Keratinocyte (primary cell): ENCODE measurements around the gene LAD1. TPM values are rescaled to one million over a fixed set of nuclear protein-coding genes. Genes with fewer than 3 reads are reported as not detected.

Experiments used
- DNase-seq: peaks from one replicate; pipeline ENCODE4 v3.0.0-alpha.2; 2011; ENCODE audit warnings: low read depth, missing footprints, low spot score
- FAIRE-seq: peaks from 2 replicates; lab custom pipeline; 2011; peaks lifted over from hg19 to GRCh38; lab: Jason Lieb, UNC
- H2AFZ ChIP-seq: 2 replicates; pipeline ENCODE4 v1.6.0; 2012; ENCODE audit warnings: low read length, control low read depth, inconsistent platforms; ENCODE audit not compliant: control insufficient read depth
- H3K27ac ChIP-seq: 2 replicates; pipeline ENCODE4 v1.5.1; 2011; ENCODE audit warnings: low read length; ENCODE audit not compliant: control insufficient read depth, insufficient read depth
- H3K27me3 ChIP-seq: 3 replicates; pipeline ENCODE4 v1.6.0; 2011; ENCODE audit warnings: low read length; ENCODE audit not compliant: control insufficient read depth, insufficient read depth; ENCODE audit errors: extremely low read depth
- H3K36me3 ChIP-seq, 2 experiments: 2 replicates in 1 of 2; 3 replicates in 1 of 2; pipeline ENCODE4 v1.5.1; 2011; ENCODE audit warnings: low read length in 2 of 2, mild to moderate bottlenecking in 1 of 2; ENCODE audit not compliant: control insufficient read depth in 2 of 2, insufficient read depth in 2 of 2; ENCODE audit errors: extremely low read depth in 1 of 2
- H3K4me1 ChIP-seq: 3 replicates; pipeline ENCODE4 v1.5.1; 2011; ENCODE audit warnings: low read length; ENCODE audit not compliant: control insufficient read depth, insufficient read depth; ENCODE audit errors: extremely low read depth
- H3K4me2 ChIP-seq: 3 replicates; pipeline ENCODE4 v1.6.0; 2011; ENCODE audit warnings: low read depth, low read length; ENCODE audit not compliant: control insufficient read depth, insufficient read depth; ENCODE audit errors: extremely low read depth
- H3K4me3 ChIP-seq, 3 experiments: fragments of 200-600 bp in 1 of 3; sonication (generic) in 1 of 3; 2 replicates in 2 of 3; 3 replicates in 1 of 3; pipeline ENCODE4 v1.5.1; 2011 to 2016; ENCODE audit warnings: low read length in 3 of 3, mild to moderate bottlenecking in 3 of 3, control low read depth in 2 of 3, inconsistent platforms in 1 of 3, low read depth in 1 of 3, mixed read lengths in 1 of 3, mixed run types in 1 of 3, moderate library complexity in 1 of 3; ENCODE audit not compliant: control insufficient read depth in 2 of 3, insufficient read depth in 2 of 3; ENCODE audit errors: extremely low read depth in 1 of 3
- H3K79me2 ChIP-seq: 2 replicates; pipeline ENCODE4 v1.6.0; 2012; ENCODE audit warnings: low read length; ENCODE audit not compliant: control insufficient read depth, insufficient read depth
- H3K9ac ChIP-seq: 3 replicates; pipeline ENCODE4 v1.6.0; 2011; ENCODE audit warnings: low read length; ENCODE audit not compliant: control insufficient read depth, insufficient read depth; ENCODE audit errors: extremely low read depth
- H3K9me1 ChIP-seq: 3 replicates; pipeline ENCODE4 v1.6.0; 2011; ENCODE audit warnings: low read length; ENCODE audit not compliant: control insufficient read depth, insufficient read depth; ENCODE audit errors: extremely low read depth
- H3K9me3 ChIP-seq: 2 replicates; pipeline ENCODE4 v1.5.1; 2012; ENCODE audit warnings: low read depth, low read length; ENCODE audit not compliant: control insufficient read depth
- H4K20me1 ChIP-seq: 3 replicates; pipeline ENCODE4 v1.6.0; 2011; ENCODE audit warnings: low read length; ENCODE audit not compliant: control insufficient read depth, insufficient read depth; ENCODE audit errors: extremely low read depth
- EZH2 ChIP-seq: IDR thresholded peaks from one replicate; pipeline ENCODE4 v1.6.1; 2012; ENCODE audit warnings: inconsistent platforms, mild to moderate bottlenecking, low read length, moderate library complexity
- dilution Hi-C: fragments of 300-500 bp; cut with MboI; formaldehyde crosslinking; loops from one replicate; pipeline ENCODE4 v1.7.0; 2020; ENCODE audit warnings: low sequenced_read_pairs; ENCODE audit not compliant: extremely low pct_ligation_motif_present
- polyA plus RNA-seq, 5 experiments: library from polyadenylated mRNA; depleted of rRNA in 3 of 5; stranded (reverse) in 3 of 5; stranded (forward) in 1 of 5; unstranded in 1 of 5; fragments of >200 nt; gene quantifications; 1 replicate in 1 of 5; 2 replicates in 3 of 5; 3 replicates in 1 of 5; pipeline versions ENCODE4 v1.2.1 to v1.2.3, GENCODE V29; 2011 to 2012; ENCODE audit warnings: missing spikeins in 2 of 5, low read depth in 1 of 5, low replicate concordance in 1 of 5
- TF ChIP-seq, protein P1 (sequence below), 3 experiments: IDR thresholded peaks in 1 of 3; conservative IDR thresholded peaks in 1 of 3; optimal IDR thresholded peaks in 1 of 3; 2 replicates in 2 of 3; 3 replicates in 1 of 3; pipeline versions ENCODE3 to v1.5.1; 2011; ENCODE audit warnings: low read length in 3 of 3, mild to moderate bottlenecking in 3 of 3, moderate library complexity in 2 of 3, control low read depth in 1 of 3, inconsistent platforms in 1 of 3; ENCODE audit not compliant: insufficient read depth in 2 of 3; ENCODE audit errors: extremely low read depth in 1 of 3

LAD1 gene
- polyA plus RNA-seq, 1 donor (not counting 4 experiments of a cell fraction or from before 2014, with no cell fraction given) = 82.9 TPM

DNA sequence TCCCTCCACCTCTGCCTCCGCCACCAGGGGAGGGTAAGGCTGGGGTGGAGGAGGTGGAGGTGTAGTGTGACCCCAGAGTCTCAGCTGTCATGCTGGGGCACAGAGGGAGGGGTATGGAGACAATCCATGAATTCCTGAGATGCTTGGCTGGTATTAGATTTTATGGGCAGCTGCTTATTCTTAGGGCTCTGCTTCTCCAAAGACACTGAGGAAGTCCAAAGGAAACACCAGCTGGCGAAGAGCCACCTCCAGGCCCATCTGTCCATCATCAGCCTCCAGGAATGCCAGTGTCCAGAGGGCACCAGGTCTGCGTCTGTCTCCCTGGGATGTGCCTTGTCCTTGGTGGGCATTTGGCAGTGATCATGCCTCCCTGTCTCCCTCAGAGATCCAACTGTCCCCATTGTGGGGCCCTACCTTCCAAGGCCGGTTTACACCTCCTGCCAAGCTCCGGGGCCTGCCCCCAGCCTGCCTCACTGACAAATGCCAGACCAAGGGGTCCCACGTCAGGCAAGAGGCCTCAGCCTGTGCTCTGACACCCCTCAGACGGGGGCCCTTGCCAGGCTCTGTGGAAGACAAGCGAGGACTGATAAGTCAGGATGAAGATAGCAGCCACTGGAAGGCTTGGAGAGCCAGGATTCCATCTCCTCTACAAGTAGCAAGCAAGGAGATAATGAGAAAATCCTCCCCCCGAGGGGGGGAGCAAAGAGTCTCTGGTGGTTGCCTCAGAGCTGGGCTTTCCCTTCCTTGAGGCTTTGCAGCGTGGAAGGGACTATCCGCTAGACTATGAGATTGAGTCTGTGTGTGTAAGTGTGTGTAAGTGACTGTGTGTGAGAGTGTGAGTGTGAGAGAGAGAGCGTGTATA is 20.9 kb upstream of the LAD1 start:
- FAIRE-seq (no peak), DNase-seq (no peak)
- Histone ChIP-seq H3K4me3 (no peak overlapping the region), H3K4me2 (no peak overlapping the region), H4K20me1 (no peaks in the 10 kb centered on the region), H3K79me2 (no peaks in the 10 kb centered on the region), H3K9me3 (peaks cover 1% of the 10 kb centered on the region), H3K9ac (no peak overlapping the region), H3K27me3 (peaks cover 22% of the 10 kb centered on the region), H2AFZ (no peak overlapping the region), H3K27ac (no peak overlapping the region), H3K36me3 (no peaks in the 10 kb centered on the region), H3K9me1 (no peaks in the 10 kb centered on the region), H3K4me1 (no peaks in the 10 kb centered on the region)
- dilution Hi-C loops = no loop called here
- TF ChIP-seq, protein P1, sequence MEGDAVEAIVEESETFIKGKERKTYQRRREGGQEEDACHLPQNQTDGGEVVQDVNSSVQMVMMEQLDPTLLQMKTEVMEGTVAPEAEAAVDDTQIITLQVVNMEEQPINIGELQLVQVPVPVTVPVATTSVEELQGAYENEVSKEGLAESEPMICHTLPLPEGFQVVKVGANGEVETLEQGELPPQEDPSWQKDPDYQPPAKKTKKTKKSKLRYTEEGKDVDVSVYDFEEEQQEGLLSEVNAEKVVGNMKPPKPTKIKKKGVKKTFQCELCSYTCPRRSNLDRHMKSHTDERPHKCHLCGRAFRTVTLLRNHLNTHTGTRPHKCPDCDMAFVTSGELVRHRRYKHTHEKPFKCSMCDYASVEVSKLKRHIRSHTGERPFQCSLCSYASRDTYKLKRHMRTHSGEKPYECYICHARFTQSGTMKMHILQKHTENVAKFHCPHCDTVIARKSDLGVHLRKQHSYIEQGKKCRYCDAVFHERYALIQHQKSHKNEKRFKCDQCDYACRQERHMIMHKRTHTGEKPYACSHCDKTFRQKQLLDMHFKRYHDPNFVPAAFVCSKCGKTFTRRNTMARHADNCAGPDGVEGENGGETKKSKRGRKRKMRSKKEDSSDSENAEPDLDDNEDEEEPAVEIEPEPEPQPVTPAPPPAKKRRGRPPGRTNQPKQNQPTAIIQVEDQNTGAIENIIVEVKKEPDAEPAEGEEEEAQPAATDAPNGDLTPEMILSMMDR (optimal IDR thresholded peaks at IDR 0.05 in 1 of 3, IDR thresholded peaks at IDR 0.05 in 1 of 3, conservative IDR thresholded peaks at IDR 0.05 in 1 of 3; ENCODE audit: extremely low read depth in 1 of 3, insufficient read depth in 2 of 3, low read length in 3 of 3) = no peak
- no peak for TF ChIP-seq EZH2

DNA sequence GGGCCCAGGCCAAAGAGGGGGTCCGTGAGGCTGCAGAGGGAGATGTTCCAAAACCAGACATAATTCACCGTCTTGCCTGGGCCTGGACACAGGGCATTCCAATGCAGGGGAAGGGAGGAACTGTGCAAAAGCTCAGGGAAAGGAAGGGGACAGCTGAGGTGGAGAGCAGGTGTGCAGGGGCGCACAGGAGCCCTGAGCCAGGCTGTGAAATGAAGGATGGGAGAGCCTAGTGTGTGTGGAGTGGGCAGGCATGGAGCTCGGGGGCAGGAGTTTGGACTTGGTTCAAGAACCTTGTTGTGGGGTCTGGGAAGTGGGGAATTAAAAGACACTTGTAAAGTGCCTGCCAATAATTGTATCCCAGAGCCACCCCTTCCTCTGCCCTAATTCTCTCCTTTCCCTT is 20.1 kb upstream of the LAD1 start:
- H3K9ac ChIP-seq = no peak overlapping the region
- no peaks in the 10 kb centered on the region for H3K36me3 ChIP-seq
- H3K9me1 ChIP-seq = no peaks in the 10 kb centered on the region
- H3K27ac ChIP-seq = no peak overlapping the region
- H3K79me2 ChIP-seq = no peaks in the 10 kb centered on the region
- H3K4me3 ChIP-seq = no peak overlapping the region
- peaks cover 22% of the 10 kb centered on the region for H3K27me3 ChIP-seq
- DNase-seq (no peak), FAIRE-seq (no peak)
- no peak overlapping the region for H2AFZ ChIP-seq
- dilution Hi-C loops = no loop called here
- TF ChIP-seq, protein P1 (optimal IDR thresholded peaks at IDR 0.05 in 1 of 3, IDR thresholded peaks at IDR 0.05 in 1 of 3, conservative IDR thresholded peaks at IDR 0.05 in 1 of 3; ENCODE audit: extremely low read depth in 1 of 3, insufficient read depth in 2 of 3, low read length in 3 of 3) = no peak
- TF ChIP-seq EZH2 = no peak
- H3K4me1 ChIP-seq = no peaks in the 10 kb centered on the region
- H3K4me2 ChIP-seq = no peak overlapping the region
- no peaks in the 10 kb centered on the region for H4K20me1 ChIP-seq
- peaks cover 1% of the 10 kb centered on the region for H3K9me3 ChIP-seq
